Measurements from ENCODE around the gene TRPM8. TPM values are rescaled to one million over a fixed set of nuclear protein-coding genes. Genes with fewer than 3 reads are reported as not detected.

Gene TRPM8
- total and polyA plus RNA-seq, 2 of the 8 experiments (the other 6 are each of a cell fraction or from before 2014, with no cell fraction given): 0.18 to 0.54 TPM

DNA sequence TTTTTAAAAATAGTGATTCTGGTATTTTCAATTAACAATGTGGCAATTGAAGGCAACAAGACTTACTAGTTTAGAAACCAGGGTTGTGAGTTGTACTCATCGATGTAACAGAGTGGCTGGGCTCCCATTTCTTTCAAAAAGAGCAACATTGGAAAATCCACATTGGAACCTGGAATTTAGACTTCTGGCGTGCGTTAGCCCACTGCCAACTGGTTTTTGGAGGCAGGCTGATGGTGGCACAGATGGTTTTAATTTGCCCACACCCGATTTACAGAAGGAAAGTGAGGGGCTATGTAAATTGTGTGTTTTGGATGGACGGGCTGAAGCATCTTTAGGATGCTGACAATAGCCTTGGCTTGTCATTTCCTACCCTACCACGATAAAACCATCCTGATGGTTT lies 66.3 kb downstream of the TRPM8 start:
- Histone ChIP-seq H4K20me1 (replicated peaks in 1 of 2; ENCODE audit: control insufficient read depth in 1 of 2, insufficient read depth in 2 of 2, low read length in 2 of 2) (no peaks in the 10 kb centered on the region), H4K8ac (ENCODE audit: extremely low read depth, insufficient read depth, low read length) (no peak overlapping the region), H2AK5ac (ENCODE audit: low read depth, low read length) (no peak overlapping the region), H2BK15ac (ENCODE audit: low read length) (no peak overlapping the region), H3K36me3 (ENCODE audit: control insufficient read depth in 2 of 4, insufficient read depth in 4 of 4, low read length in 3 of 4) (no peaks in the 10 kb centered on the region), H2AFZ (ENCODE audit: low read length) (no peak overlapping the region), H4K91ac (replicated peaks; ENCODE audit: insufficient read length, low read length) (no peak overlapping the region), H2BK20ac (ENCODE audit: low read length) (no peak overlapping the region), H2BK120ac (replicated peaks; ENCODE audit: low read depth, low read length) (no peak overlapping the region), H3K9me3 (ENCODE audit: insufficient read depth in 2 of 2, low read depth in 1 of 2, low read length in 1 of 2) (no peaks in the 10 kb centered on the region), H3K79me1 (ENCODE audit: low read depth, low read length) (no peaks in the 10 kb centered on the region), H3K27me3 (replicated peaks in 1 of 4; ENCODE audit: control insufficient read depth in 3 of 4, extremely low read depth in 1 of 4, insufficient read depth in 3 of 4, low read length in 3 of 4) (no peaks in the 10 kb centered on the region), H3K4me2 (ENCODE audit: insufficient read depth in 1 of 2, low read depth in 2 of 2, low read length in 2 of 2) (no peak overlapping the region), H3K18ac (ENCODE audit: extremely low read depth, low read length) (no peak overlapping the region), H2BK12ac (ENCODE audit: low read depth, low read length) (no peak overlapping the region), H3K79me2 (ENCODE audit: control insufficient read depth in 1 of 2, insufficient read depth in 2 of 2, low read length in 2 of 2) (no peaks in the 10 kb centered on the region), H3K14ac (ENCODE audit: insufficient read length) (no peak overlapping the region), H3K4me1 (replicated peaks in 1 of 4; ENCODE audit: control insufficient read depth in 3 of 4, insufficient read depth in 4 of 4, low read length in 3 of 4) (no peaks in the 10 kb centered on the region), H4K5ac (ENCODE audit: insufficient read length, low read depth, low read length) (no peak overlapping the region), H3K23ac (ENCODE audit: insufficient read length) (no peak overlapping the region), H3K56ac (replicated peaks; ENCODE audit: insufficient read length, low read depth, low read length) (no peak overlapping the region), H3K4me3 (ENCODE audit: extremely low read depth in 1 of 4, insufficient read depth in 2 of 4, low read depth in 3 of 4, low read length in 4 of 4) (no peak overlapping the region), H3K9ac (replicated peaks in 1 of 4; ENCODE audit: extremely low read depth in 1 of 4, low read depth in 3 of 4, low read length in 3 of 4) (no peak overlapping the region), H3K23me2 (ENCODE audit: low read depth, low read length) (no peaks in the 10 kb centered on the region), H3K27ac (ENCODE audit: low read depth, low read length) (no peak overlapping the region), H2BK5ac (ENCODE audit: low read depth, low read length) (no peak overlapping the region), H3K4ac (replicated peaks; ENCODE audit: insufficient read length, low read depth, low read length) (no peak overlapping the region)
- TF ChIP-seq POU5F1 (IDR thresholded peaks at IDR 0.05; ENCODE audit: low read depth, low read length): no peak
- TF ChIP-seq KDM4A (IDR thresholded peaks at IDR 0.05; ENCODE audit: low read depth, low read length, severe bottlenecking): no peak
- no peak for TF ChIP-seq POLR2A (IDR thresholded peaks at IDR 0.05; ENCODE audit: control extremely low read depth in 1 of 2, low read depth in 2 of 2, low read length in 2 of 2)
- no peak for TF ChIP-seq SP4 (IDR thresholded peaks at IDR 0.05; ENCODE audit: low read length)
- no peak for TF ChIP-seq GABPA (IDR thresholded peaks at IDR 0.05; ENCODE audit: borderline replicate concordance, insufficient read depth, low read length)
- no peak for TF ChIP-seq HDAC6 (IDR thresholded peaks at IDR 0.05; ENCODE audit: low read depth, low read length)
- DNase-seq (ENCODE audit: low read depth in 1 of 2, low spot score in 2 of 2): no peak
- POLR2A ChIA-PET (ENCODE audit: partially characterized antibody): no interaction called here
- no peak for FAIRE-seq
- WGBS, 2 experiments (ENCODE audit: extremely low coverage in 1 of 2, insufficient coverage in 1 of 2, insufficient read length in 1 of 2, insufficient replicate concordance in 2 of 2, low coverage in 1 of 2, low lambda C conversion rate in 2 of 2, missing lambda C conversion rate in 1 of 2): 96% methylated on average over 6 of the region's 6 CpGs; no CpG with 5 or more reads in 1 of the 2 experiments
- CTCF ChIA-PET (ENCODE audit: partially characterized antibody): no interaction called here
